ENCODE measurements around the gene KLHL17.

GRCh38 chr1:982765-983436 is 22.5 kb downstream of the KLHL17 start:
- TF ChIP-seq CTCF (IDR thresholded peaks at IDR 0.05 in 8 of 11, conservative IDR thresholded peaks at IDR 0.05 in 3 of 11), result no peak
- TF ChIP-seq POLR2AphosphoS5 (IDR thresholded peaks at IDR 0.05), result no peak
- TF ChIP-seq POLR2A (IDR thresholded peaks at IDR 0.05), result no peak

Data from spleen (tissue), 7 donors.